MM.1S (cell line): Measurements from ENCODE around the gene LRRC4C.

ENCODE experiments used
- DNase-seq: peaks from one replicate; pipeline ENCODE4 v3.0.0-alpha.2; 2015
- H2AFZ ChIP-seq: fragments of 300-600 bp; sonication (generic); 2 replicates; pipeline ENCODE4 v1.6.0; 2016; ENCODE audit warnings: antibody characterized with exemption, low read length
- H3F3A ChIP-seq: fragments of 300-600 bp; sonication (generic); 2 replicates; pipeline ENCODE4 v1.6.1; 2016; ENCODE audit warnings: mild to moderate bottlenecking, antibody characterized with exemption, low read length, moderate library complexity, mixed read lengths; ENCODE audit not compliant: insufficient read depth
- H3K27ac ChIP-seq: fragments of 300-600 bp; sonication (generic); 2 replicates; pipeline ENCODE4 v1.5.1; 2016; ENCODE audit warnings: mild to moderate bottlenecking, low read length
- H3K27me3 ChIP-seq: fragments of 300-600 bp; sonication (generic); replicated peaks from 2 replicates; pipeline ENCODE4 v1.6.0; 2016; ENCODE audit warnings: low read length; ENCODE audit not compliant: insufficient read depth
- H3K36me3 ChIP-seq: fragments of 300-600 bp; sonication (generic); replicated peaks from 2 replicates; pipeline ENCODE4 v1.6.1; 2016; ENCODE audit warnings: mild to moderate bottlenecking, low read length, mixed read lengths; ENCODE audit not compliant: insufficient read depth
- H3K4me1 ChIP-seq: fragments of 300-600 bp; sonication (generic); 2 replicates; pipeline ENCODE4 v1.6.1; 2016; ENCODE audit warnings: low read length, mixed read lengths
- H3K4me2 ChIP-seq: fragments of 300-600 bp; sonication (generic); 2 replicates; pipeline ENCODE4 v1.6.0; 2016; ENCODE audit warnings: low read depth, low read length
- H3K4me3 ChIP-seq: fragments of 300-600 bp; sonication (generic); 2 replicates; pipeline ENCODE4 v1.5.1; 2016; ENCODE audit warnings: low read length, mixed read lengths
- H3K79me2 ChIP-seq: fragments of 300-600 bp; sonication (generic); 2 replicates; pipeline ENCODE4 v1.6.1; 2016; ENCODE audit warnings: mixed run types, low read length, mixed read lengths
- H3K9ac ChIP-seq: fragments of 300-600 bp; sonication (generic); 2 replicates; pipeline ENCODE4 v1.6.1; 2016; ENCODE audit warnings: low read length, mixed read lengths
- H3K9me2 ChIP-seq: fragments of 300-600 bp; sonication (generic); replicated peaks from 2 replicates; pipeline ENCODE4 v1.6.1; 2016; ENCODE audit warnings: mild to moderate bottlenecking, low read length, mixed read lengths; ENCODE audit not compliant: insufficient read depth
- H3K9me3 ChIP-seq: fragments of 300-600 bp; sonication (generic); replicated peaks from 2 replicates; pipeline ENCODE4 v1.6.1; 2016; ENCODE audit warnings: mild to moderate bottlenecking, low read length, mixed read lengths; ENCODE audit not compliant: insufficient read depth
- H4K20me1 ChIP-seq: fragments of 300-600 bp; sonication (generic); 2 replicates; pipeline ENCODE4 v1.6.1; 2016; ENCODE audit warnings: mild to moderate bottlenecking, low read length, moderate library complexity, mixed read lengths; ENCODE audit not compliant: insufficient read depth
- CTCF ChIP-seq: fragments of 300-600 bp; sonication (generic); IDR thresholded peaks from 2 replicates; pipeline ENCODE4 v1.5.1; 2016; ENCODE audit warnings: antibody characterized with exemption, low read length, mixed read lengths
- EZH2 ChIP-seq: fragments of 300-600 bp; sonication (generic); optimal IDR thresholded peaks from 2 replicates; pipeline ENCODE3; 2017; ENCODE audit warnings: low read depth, mild to moderate bottlenecking, antibody characterized with exemption, low read length, mixed read lengths
- EZH2phosphoT487 ChIP-seq: fragments of 300-600 bp; sonication (generic); IDR thresholded peaks from 2 replicates; pipeline ENCODE4 v1.6.1; 2018; ENCODE audit warnings: antibody characterized with exemption, low read length

LRRC4C gene

GRCh38 chr11:40255457-40255856 lies 1204.0 kb downstream of the LRRC4C start:
- Histone ChIP-seq H3K27me3 (no peaks in the 10 kb centered on the region), H3K9ac (no peak overlapping the region), H3K9me2 (no peaks in the 10 kb centered on the region), H4K20me1 (no peaks in the 10 kb centered on the region), H3K4me1 (no peaks in the 10 kb centered on the region), H3K4me3 (no peak overlapping the region), H3K27ac (no peak overlapping the region), H3K79me2 (no peaks in the 10 kb centered on the region), H3K4me2 (no peak overlapping the region), H3K9me3 (no peaks in the 10 kb centered on the region), H3F3A (no peaks in the 10 kb centered on the region), H2AFZ (no peak overlapping the region), H3K36me3 (no peaks in the 10 kb centered on the region)
- TF ChIP-seq EZH2phosphoT487 (no peak), EZH2 (no peak), CTCF (no peak)
- no peak for DNase-seq

GRCh38 chr11:40253166-40253565 lies 1206.3 kb downstream of the LRRC4C start:
- Histone ChIP-seq H3K4me2 (no peak overlapping the region), H3K9me2 (no peaks in the 10 kb centered on the region), H3K27me3 (no peaks in the 10 kb centered on the region), H2AFZ (no peak overlapping the region), H3F3A (no peaks in the 10 kb centered on the region), H3K9me3 (no peaks in the 10 kb centered on the region), H3K36me3 (no peaks in the 10 kb centered on the region), H3K79me2 (no peaks in the 10 kb centered on the region), H4K20me1 (no peaks in the 10 kb centered on the region), H3K4me3 (no peak overlapping the region), H3K27ac (no peak overlapping the region), H3K4me1 (no peaks in the 10 kb centered on the region), H3K9ac (no peak overlapping the region)
- TF ChIP-seq EZH2 (no peak), CTCF (no peak), EZH2phosphoT487 (no peak)
- no peak for DNase-seq

GRCh38 chr11:40252236-40252635 lies 1207.2 kb downstream of the LRRC4C start:
- no peaks in the 10 kb centered on the region for H3K4me1 ChIP-seq
- no peaks in the 10 kb centered on the region for H3K27me3 ChIP-seq
- H3K9me3 ChIP-seq: no peaks in the 10 kb centered on the region
- H3K79me2 ChIP-seq: no peaks in the 10 kb centered on the region
- no peak for DNase-seq
- no peak overlapping the region for H3K4me2 ChIP-seq
- H3K9ac ChIP-seq: no peak overlapping the region
- H2AFZ ChIP-seq: no peak overlapping the region
- TF ChIP-seq CTCF: no peak
- no peak for TF ChIP-seq EZH2phosphoT487
- TF ChIP-seq EZH2: no peak
- H3K9me2 ChIP-seq: no peaks in the 10 kb centered on the region
- no peaks in the 10 kb centered on the region for H3F3A ChIP-seq
- no peaks in the 10 kb centered on the region for H4K20me1 ChIP-seq
- H3K36me3 ChIP-seq: no peaks in the 10 kb centered on the region
- no peak overlapping the region for H3K4me3 ChIP-seq
- H3K27ac ChIP-seq: no peak overlapping the region

- H3K4me1 ChIP-seq: peaks cover 5% of the 10 kb centered on the region
- H3K27ac ChIP-seq: no peak overlapping the region
- no peak for DNase-seq
Measured at GRCh38 chr11:40246983-40247382, 1212.5 kb downstream of the LRRC4C start.

More at GRCh38 chr11:40246983-40247382, 1212.5 kb downstream of the LRRC4C start:
- TF ChIP-seq EZH2: no peak
- no peak for TF ChIP-seq CTCF
- no peak for TF ChIP-seq EZH2phosphoT487
- Histone ChIP-seq H3K36me3 (no peaks in the 10 kb centered on the region), H3K9ac (no peak overlapping the region), H3K9me3 (no peaks in the 10 kb centered on the region), H3K9me2 (no peaks in the 10 kb centered on the region), H3K4me3 (no peak overlapping the region), H3K79me2 (no peaks in the 10 kb centered on the region), H3K4me2 (no peak overlapping the region), H2AFZ (no peak overlapping the region), H3F3A (peaks cover under 1% of the 10 kb centered on the region), H4K20me1 (no peaks in the 10 kb centered on the region), H3K27me3 (no peaks in the 10 kb centered on the region)
